DOHH2 (cell line): ENCODE data around the gene BRD7.

Source experiments
- EZH2phosphoT487 ChIP-seq: fragments of 200-600 bp; sonication (generic); IDR thresholded peaks from 2 replicates; pipeline ENCODE4 v1.6.1; 2017; ENCODE audit warnings: borderline replicate concordance, mild to moderate bottlenecking, antibody characterized with exemption, low read length, moderate library complexity, mixed read lengths
- TF ChIP-seq, protein P1 (sequence below): fragments of 200-600 bp; sonication (generic); IDR thresholded peaks from one replicate; pipeline ENCODE4 v1.5.1; 2014; ENCODE audit warnings: antibody characterized with exemption, mild to moderate bottlenecking, low read depth, low read length; ENCODE audit not compliant: poor library complexity, severe bottlenecking

DNA sequence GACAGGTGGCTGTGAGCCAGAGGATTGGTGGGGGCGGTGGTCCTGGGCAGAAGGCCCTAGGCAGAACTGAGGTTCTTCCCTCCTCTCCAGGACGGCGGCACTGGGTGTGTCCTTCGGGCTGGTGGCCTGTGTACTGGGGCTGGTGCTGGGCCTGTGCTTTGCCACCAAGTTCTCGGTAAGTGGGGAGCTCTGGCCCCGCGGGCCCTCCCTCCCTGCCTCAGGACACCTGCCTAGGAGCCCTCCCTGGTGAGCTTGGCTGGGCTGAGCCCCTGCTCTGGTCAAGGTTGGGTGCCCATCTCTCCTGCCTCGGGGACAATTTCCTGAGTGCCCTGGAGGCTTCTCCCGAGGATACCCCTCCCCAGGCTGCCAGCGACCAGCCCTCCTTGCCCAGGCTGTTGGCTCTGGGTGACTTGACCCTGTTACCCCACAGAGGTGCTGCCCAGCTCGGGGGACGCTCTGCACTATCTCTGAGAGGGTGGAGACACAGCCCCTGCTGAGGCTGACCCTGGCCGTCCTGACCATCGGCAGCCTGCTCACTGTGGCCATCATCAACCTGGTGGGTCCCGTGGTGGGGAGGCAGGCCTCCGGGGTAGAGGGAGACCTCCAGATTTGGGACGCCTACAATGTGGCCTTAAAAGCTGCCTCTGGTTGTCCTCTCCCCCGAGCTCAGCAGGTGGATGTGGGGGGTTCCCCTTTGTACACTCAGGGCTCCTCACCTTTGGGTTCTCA lies 60.4 kb downstream of the BRD7 start:
- TF ChIP-seq, protein P1, sequence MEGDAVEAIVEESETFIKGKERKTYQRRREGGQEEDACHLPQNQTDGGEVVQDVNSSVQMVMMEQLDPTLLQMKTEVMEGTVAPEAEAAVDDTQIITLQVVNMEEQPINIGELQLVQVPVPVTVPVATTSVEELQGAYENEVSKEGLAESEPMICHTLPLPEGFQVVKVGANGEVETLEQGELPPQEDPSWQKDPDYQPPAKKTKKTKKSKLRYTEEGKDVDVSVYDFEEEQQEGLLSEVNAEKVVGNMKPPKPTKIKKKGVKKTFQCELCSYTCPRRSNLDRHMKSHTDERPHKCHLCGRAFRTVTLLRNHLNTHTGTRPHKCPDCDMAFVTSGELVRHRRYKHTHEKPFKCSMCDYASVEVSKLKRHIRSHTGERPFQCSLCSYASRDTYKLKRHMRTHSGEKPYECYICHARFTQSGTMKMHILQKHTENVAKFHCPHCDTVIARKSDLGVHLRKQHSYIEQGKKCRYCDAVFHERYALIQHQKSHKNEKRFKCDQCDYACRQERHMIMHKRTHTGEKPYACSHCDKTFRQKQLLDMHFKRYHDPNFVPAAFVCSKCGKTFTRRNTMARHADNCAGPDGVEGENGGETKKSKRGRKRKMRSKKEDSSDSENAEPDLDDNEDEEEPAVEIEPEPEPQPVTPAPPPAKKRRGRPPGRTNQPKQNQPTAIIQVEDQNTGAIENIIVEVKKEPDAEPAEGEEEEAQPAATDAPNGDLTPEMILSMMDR, result no peak
- TF ChIP-seq EZH2phosphoT487, result no peak
